Measurements from ENCODE around the gene MAST4. TPM values are rescaled to one million over a fixed set of nuclear protein-coding genes. Genes with fewer than 3 reads are reported as not detected.

Gene MAST4
- total and polyA plus RNA-seq, 2 donors (not counting 1 experiment from before 2014, with no cell fraction given), result 7.0 to 15.2 TPM

- Histone ChIP-seq H4K20me1 (ENCODE audit: control insufficient read depth, extremely low read depth, insufficient read depth, low read length) (no peaks in the 10 kb centered on the region), H3K4me1 (ENCODE audit: control insufficient read depth, extremely low read depth, insufficient read depth, low read length) (no peaks in the 10 kb centered on the region), H3K79me2 (ENCODE audit: control insufficient read depth, insufficient read depth, low read length) (no peaks in the 10 kb centered on the region), H3K4me2 (ENCODE audit: extremely low read depth, insufficient read depth, low read length) (no peak overlapping the region), H3K4me3 (replicated peaks in 1 of 4; ENCODE audit: control extremely low read depth in 1 of 4, insufficient read depth in 1 of 4, low read depth in 3 of 4, low read length in 4 of 4) (no peak overlapping the region), H3K9ac (ENCODE audit: insufficient read depth, low read length) (no peak overlapping the region), H3K27me3 (ENCODE audit: control insufficient read depth, insufficient read depth, low read length) (no peaks in the 10 kb centered on the region), H2AFZ (ENCODE audit: low read length) (no peak overlapping the region), H3K9me3 (ENCODE audit: control insufficient read depth, insufficient read depth, low read depth, low read length) (no peaks in the 10 kb centered on the region), H3K36me3 (ENCODE audit: control insufficient read depth, insufficient read depth, low read length) (no peaks in the 10 kb centered on the region), H3K27ac (ENCODE audit: insufficient read depth, low read length) (no peak overlapping the region)
- TF ChIP-seq EZH2 (IDR thresholded peaks at IDR 0.05; ENCODE audit: low read length, missing control alignments) (no peak), CTCF (conservative IDR thresholded peaks at IDR 0.05 in 1 of 2, IDR thresholded peaks at IDR 0.05 in 1 of 2; ENCODE audit: low read depth in 1 of 2, low read length in 2 of 2) (no peak)
- no peak for DNase-seq (ENCODE audit: low read depth in 2 of 2)
These were observed 244.4 kb downstream of the MAST4 start for GRCh38 chr5:66840511-66841013.

GRCh38 chr5:66841264-66841663, 245.1 kb downstream of the MAST4 start:
- no peak overlapping the region for H3K27ac ChIP-seq (ENCODE audit: insufficient read depth, low read length)
- no peak overlapping the region for H3K4me2 ChIP-seq (ENCODE audit: extremely low read depth, insufficient read depth, low read length)
- no peaks in the 10 kb centered on the region for H4K20me1 ChIP-seq (ENCODE audit: control insufficient read depth, extremely low read depth, insufficient read depth, low read length)
- no peak overlapping the region for H3K9ac ChIP-seq (ENCODE audit: insufficient read depth, low read length)
- H3K36me3 ChIP-seq (ENCODE audit: control insufficient read depth, insufficient read depth, low read length), result no peaks in the 10 kb centered on the region
- H3K4me3 ChIP-seq (replicated peaks in 1 of 4; ENCODE audit: control extremely low read depth in 1 of 4, insufficient read depth in 1 of 4, low read depth in 3 of 4, low read length in 4 of 4), result no peak overlapping the region
- H3K79me2 ChIP-seq (ENCODE audit: control insufficient read depth, insufficient read depth, low read length), result no peaks in the 10 kb centered on the region
- no peak for TF ChIP-seq CTCF (conservative IDR thresholded peaks at IDR 0.05 in 1 of 2, IDR thresholded peaks at IDR 0.05 in 1 of 2; ENCODE audit: low read depth in 1 of 2, low read length in 2 of 2)
- TF ChIP-seq EZH2 (IDR thresholded peaks at IDR 0.05; ENCODE audit: low read length, missing control alignments), result no peak
- DNase-seq (ENCODE audit: low read depth in 2 of 2), result no peak
- H3K27me3 ChIP-seq (ENCODE audit: control insufficient read depth, insufficient read depth, low read length), result no peaks in the 10 kb centered on the region
- H3K4me1 ChIP-seq (ENCODE audit: control insufficient read depth, extremely low read depth, insufficient read depth, low read length), result no peaks in the 10 kb centered on the region
- H2AFZ ChIP-seq (ENCODE audit: low read length), result no peak overlapping the region
- H3K9me3 ChIP-seq (ENCODE audit: control insufficient read depth, insufficient read depth, low read depth, low read length), result no peaks in the 10 kb centered on the region

- Histone ChIP-seq H3K4me3 (replicated peaks in 1 of 4; ENCODE audit: control extremely low read depth in 1 of 4, insufficient read depth in 1 of 4, low read depth in 3 of 4, low read length in 4 of 4) (no peak overlapping the region), H3K27me3 (ENCODE audit: control insufficient read depth, insufficient read depth, low read length) (no peaks in the 10 kb centered on the region), H3K79me2 (ENCODE audit: control insufficient read depth, insufficient read depth, low read length) (no peaks in the 10 kb centered on the region), H4K20me1 (ENCODE audit: control insufficient read depth, extremely low read depth, insufficient read depth, low read length) (no peaks in the 10 kb centered on the region), H3K27ac (ENCODE audit: insufficient read depth, low read length) (no peak overlapping the region), H3K4me1 (ENCODE audit: control insufficient read depth, extremely low read depth, insufficient read depth, low read length) (no peaks in the 10 kb centered on the region), H3K4me2 (ENCODE audit: extremely low read depth, insufficient read depth, low read length) (no peak overlapping the region), H3K36me3 (ENCODE audit: control insufficient read depth, insufficient read depth, low read length) (no peaks in the 10 kb centered on the region), H3K9me3 (ENCODE audit: control insufficient read depth, insufficient read depth, low read depth, low read length) (no peaks in the 10 kb centered on the region), H2AFZ (ENCODE audit: low read length) (no peak overlapping the region), H3K9ac (ENCODE audit: insufficient read depth, low read length) (no peak overlapping the region)
- DNase-seq (ENCODE audit: low read depth in 2 of 2), result no peak
- no peak for TF ChIP-seq EZH2 (IDR thresholded peaks at IDR 0.05; ENCODE audit: low read length, missing control alignments)
- no peak for TF ChIP-seq CTCF (conservative IDR thresholded peaks at IDR 0.05 in 1 of 2, IDR thresholded peaks at IDR 0.05 in 1 of 2; ENCODE audit: low read depth in 1 of 2, low read length in 2 of 2)
These were observed 246.3 kb downstream of the MAST4 start for GRCh38 chr5:66842540-66842939.

Measured in fibroblast of lung (primary cell).